ENCODE data around the gene ALG12.
A peak's percentile ranks its signal among the peaks of the same experiment; 100 is the strongest.
"Not testable (repeated sequence)": the region's sequence is repeated elsewhere in the genome, so short reads cannot be mapped to it uniquely, and the experiment has no call there.

Gene ALG12

GRCh38 chr22:49945042-49945794 is 27.0 kb upstream of the ALG12 start:
- H3K36me3 Mint-ChIP-seq (ENCODE audit: low read depth); DNase-seq (ENCODE audit: low spot score); H3K4me3 Mint-ChIP-seq; H3K27me3 Mint-ChIP-seq (ENCODE audit: low read depth); H3K4me1 Mint-ChIP-seq (ENCODE audit: low read depth); H3K9me3 Mint-ChIP-seq: not testable (repeated sequence)
- H3K27ac Mint-ChIP-seq = peak overlapping the region; percentile 88

- H3K27ac Mint-ChIP-seq = peak overlapping the region; percentile 55
- peaks cover 4% of the 10 kb centered on the region for H3K4me1 Mint-ChIP-seq (ENCODE audit: low read depth)
- H3K4me3 Mint-ChIP-seq = no peak overlapping the region
- no peaks in the 10 kb centered on the region for H3K27me3 Mint-ChIP-seq (ENCODE audit: low read depth)
- no peaks in the 10 kb centered on the region for H3K36me3 Mint-ChIP-seq (ENCODE audit: low read depth)
- no peak for DNase-seq (ENCODE audit: low spot score)
- H3K9me3 Mint-ChIP-seq = peaks cover 4% of the 10 kb centered on the region
These were observed 26.2 kb upstream of the ALG12 start for GRCh38 chr22:49944399-49944891.

- no peaks in the 10 kb centered on the region for H3K27me3 Mint-ChIP-seq (ENCODE audit: low read depth)
- H3K4me3 Mint-ChIP-seq = no peak overlapping the region
- H3K27ac Mint-ChIP-seq = peak overlapping the region; percentile 36
- peaks cover 4% of the 10 kb centered on the region for H3K9me3 Mint-ChIP-seq
- H3K4me1 Mint-ChIP-seq (ENCODE audit: low read depth) = peaks cover 4% of the 10 kb centered on the region
- DNase-seq (ENCODE audit: low spot score) = no peak
- no peaks in the 10 kb centered on the region for H3K36me3 Mint-ChIP-seq (ENCODE audit: low read depth)
These were observed 25.6 kb upstream of the ALG12 start for GRCh38 chr22:49943771-49944398.

GRCh38 chr22:49943405-49943765 is 25.1 kb upstream of the ALG12 start:
- no peak overlapping the region for H3K27ac Mint-ChIP-seq
- peaks cover 4% of the 10 kb centered on the region for H3K9me3 Mint-ChIP-seq
- no peaks in the 10 kb centered on the region for H3K27me3 Mint-ChIP-seq (ENCODE audit: low read depth)
- H3K36me3 Mint-ChIP-seq (ENCODE audit: low read depth) = no peaks in the 10 kb centered on the region
- H3K4me1 Mint-ChIP-seq (ENCODE audit: low read depth) = peaks cover 4% of the 10 kb centered on the region
- DNase-seq (ENCODE audit: low spot score) = no peak
- H3K4me3 Mint-ChIP-seq = no peak overlapping the region

- DNase-seq (ENCODE audit: low spot score) = no peak
- Mint-ChIP-seq H3K27ac (no peak overlapping the region), H3K27me3 (ENCODE audit: low read depth) (no peaks in the 10 kb centered on the region), H3K36me3 (ENCODE audit: low read depth) (no peaks in the 10 kb centered on the region), H3K9me3 (peaks cover 4% of the 10 kb centered on the region), H3K4me1 (ENCODE audit: low read depth) (peaks cover 4% of the 10 kb centered on the region), H3K4me3 (no peak overlapping the region)
These were observed 24.5 kb upstream of the ALG12 start for GRCh38 chr22:49942565-49943404.

GRCh38 chr22:49941507-49942316 is 23.5 kb upstream of the ALG12 start:
- peaks cover 6% of the 10 kb centered on the region for H3K4me1 Mint-ChIP-seq (ENCODE audit: low read depth)
- H3K4me3 Mint-ChIP-seq = no peak overlapping the region
- H3K9me3 Mint-ChIP-seq = peaks cover 4% of the 10 kb centered on the region
- no peak for DNase-seq (ENCODE audit: low spot score)
- H3K27me3 Mint-ChIP-seq (ENCODE audit: low read depth) = no peaks in the 10 kb centered on the region
- no peaks in the 10 kb centered on the region for H3K36me3 Mint-ChIP-seq (ENCODE audit: low read depth)
- no peak overlapping the region for H3K27ac Mint-ChIP-seq

GRCh38 chr22:49938565-49939136 is 20.4 kb upstream of the ALG12 start:
- H3K27me3 Mint-ChIP-seq (ENCODE audit: low read depth) = no peaks in the 10 kb centered on the region
- H3K4me1 Mint-ChIP-seq (ENCODE audit: low read depth) = peaks cover 4% of the 10 kb centered on the region
- H3K4me3 Mint-ChIP-seq = no peak overlapping the region

GRCh38 chr22:49937758-49938564 is 19.7 kb upstream of the ALG12 start:
- H3K36me3 Mint-ChIP-seq (ENCODE audit: low read depth) = peaks cover 2% of the 10 kb centered on the region
- peaks cover 8% of the 10 kb centered on the region for H3K4me1 Mint-ChIP-seq (ENCODE audit: low read depth)
- H3K9me3 Mint-ChIP-seq = no peaks in the 10 kb centered on the region
- H3K27ac Mint-ChIP-seq = no peak overlapping the region
- H3K4me3 Mint-ChIP-seq = no peak overlapping the region
- DNase-seq (ENCODE audit: low spot score) = no peak
- H3K27me3 Mint-ChIP-seq (ENCODE audit: low read depth) = no peaks in the 10 kb centered on the region

More at GRCh38 chr22:49938565-49939136, 20.4 kb upstream of the ALG12 start:
- no peak overlapping the region for H3K27ac Mint-ChIP-seq
- H3K9me3 Mint-ChIP-seq = no peaks in the 10 kb centered on the region
- no peaks in the 10 kb centered on the region for H3K36me3 Mint-ChIP-seq (ENCODE audit: low read depth)
- DNase-seq (ENCODE audit: low spot score) = no peak

GRCh38 chr22:49936973-49937757 is 18.9 kb upstream of the ALG12 start:
- H3K27ac Mint-ChIP-seq = peak overlapping the region; percentile 88

GRCh38 chr22:49936018-49936972 is 18.1 kb upstream of the ALG12 start:
- H3K4me3 Mint-ChIP-seq = peak overlapping the region; percentile 76
- peak; percentile 99 for DNase-seq (ENCODE audit: low spot score)
- H3K9me3 Mint-ChIP-seq = no peaks in the 10 kb centered on the region
- H3K27ac Mint-ChIP-seq = peak overlapping the region; percentile 88
- H3K4me1 Mint-ChIP-seq (ENCODE audit: low read depth) = peaks cover 11% of the 10 kb centered on the region
- H3K36me3 Mint-ChIP-seq (ENCODE audit: low read depth) = peaks cover 2% of the 10 kb centered on the region
- H3K27me3 Mint-ChIP-seq (ENCODE audit: low read depth) = no peaks in the 10 kb centered on the region

More at GRCh38 chr22:49936973-49937757, 18.9 kb upstream of the ALG12 start:
- Mint-ChIP-seq H3K36me3 (ENCODE audit: low read depth) (peaks cover 2% of the 10 kb centered on the region), H3K4me1 (ENCODE audit: low read depth) (peaks cover 10% of the 10 kb centered on the region), H3K4me3 (peak overlapping the region; percentile 76), H3K9me3 (no peaks in the 10 kb centered on the region), H3K27me3 (ENCODE audit: low read depth) (no peaks in the 10 kb centered on the region)
- no peak for DNase-seq (ENCODE audit: low spot score)

- H3K9me3 Mint-ChIP-seq = no peaks in the 10 kb centered on the region
- no peaks in the 10 kb centered on the region for H3K27me3 Mint-ChIP-seq (ENCODE audit: low read depth)
- H3K36me3 Mint-ChIP-seq (ENCODE audit: low read depth) = peaks cover 2% of the 10 kb centered on the region
- peak overlapping the region; percentile 36 for H3K4me3 Mint-ChIP-seq
- peak overlapping the region; percentile 78 for H3K27ac Mint-ChIP-seq
- H3K4me1 Mint-ChIP-seq (ENCODE audit: low read depth) = peaks cover 17% of the 10 kb centered on the region
- DNase-seq (ENCODE audit: low spot score) = no peak
These were observed 17.3 kb upstream of the ALG12 start for GRCh38 chr22:49935561-49935960.
